Large intestine (tissue), 12 donors: Measurements from ENCODE around the gene ZNF697. TPM values are rescaled to one million over a fixed set of nuclear protein-coding genes. Genes with fewer than 3 reads are reported as not detected.
A peak's percentile ranks its signal among the peaks of the same experiment; 100 is the strongest.
"Not testable (repeated sequence)": the region's sequence is repeated elsewhere in the genome, so short reads cannot be mapped to it uniquely, and the experiment has no call there.

Experiments used
- DNase-seq, 2 donors: peaks; one replicate each; pipeline versions ENCODE4 v3.0.0 to v3.0.0-alpha.2; 2013
- H3K27ac ChIP-seq: one replicate; pipeline ENCODE4 v1.5.1; 2013; ENCODE audit warnings: low read length
- H3K27me3 ChIP-seq: 2 replicates; pipeline ENCODE4 v1.6.1; 2013; ENCODE audit warnings: low read length; ENCODE audit not compliant: control insufficient read depth, insufficient read depth
- H3K36me3 ChIP-seq: 2 replicates; pipeline ENCODE4 v1.6.1; 2013; ENCODE audit warnings: low read length; ENCODE audit not compliant: control insufficient read depth, insufficient read depth
- H3K4me1 ChIP-seq: one replicate; pipeline ENCODE4 v1.6.1; 2013; ENCODE audit warnings: low read length; ENCODE audit not compliant: control insufficient read depth, insufficient read depth
- H3K4me3 ChIP-seq: one replicate; pipeline ENCODE4 v1.5.1; 2013; ENCODE audit warnings: low read length
- H3K9me3 ChIP-seq: one replicate; pipeline ENCODE4 v1.6.1; 2013; ENCODE audit warnings: mild to moderate bottlenecking, low read depth, low read length, moderate library complexity; ENCODE audit not compliant: control insufficient read depth
- WGBS: methylation state at CpG from one replicate; pipeline ENCODE4 v1.1.5; 2013; ENCODE audit warnings: low lambda C conversion rate; ENCODE audit not compliant: insufficient coverage; 5-methylcytosine and 5-hydroxymethylcytosine counted together
- long read RNA-seq, 11 donors: transcript quantifications; one replicate each; lab custom pipeline, GENCODE V29; 2026
- polyA plus RNA-seq: library from polyadenylated mRNA; unstranded; fragments of 120-200 nt; gene quantifications from one replicate; pipeline ENCODE4 v1.2.1, GENCODE V29; 2013

ZNF697 gene
- 9.0 TPM for polyA plus RNA-seq
- long read RNA-seq, donor 1 = 0 reads
- long read RNA-seq, donor 2 = 0 reads
- long read RNA-seq, donor 3 = 0 reads
- long read RNA-seq, donor 4 = 0 reads
- long read RNA-seq, donor 5 = 0 reads
- long read RNA-seq, donor 6 = 0 reads
- long read RNA-seq, donor 7 = 0 reads
- long read RNA-seq, donor 8 = 0 reads
- long read RNA-seq, donor 9 = 0 reads
- long read RNA-seq, donor 10 = 0 reads
- long read RNA-seq, donor 11 = 0 reads

DNA sequence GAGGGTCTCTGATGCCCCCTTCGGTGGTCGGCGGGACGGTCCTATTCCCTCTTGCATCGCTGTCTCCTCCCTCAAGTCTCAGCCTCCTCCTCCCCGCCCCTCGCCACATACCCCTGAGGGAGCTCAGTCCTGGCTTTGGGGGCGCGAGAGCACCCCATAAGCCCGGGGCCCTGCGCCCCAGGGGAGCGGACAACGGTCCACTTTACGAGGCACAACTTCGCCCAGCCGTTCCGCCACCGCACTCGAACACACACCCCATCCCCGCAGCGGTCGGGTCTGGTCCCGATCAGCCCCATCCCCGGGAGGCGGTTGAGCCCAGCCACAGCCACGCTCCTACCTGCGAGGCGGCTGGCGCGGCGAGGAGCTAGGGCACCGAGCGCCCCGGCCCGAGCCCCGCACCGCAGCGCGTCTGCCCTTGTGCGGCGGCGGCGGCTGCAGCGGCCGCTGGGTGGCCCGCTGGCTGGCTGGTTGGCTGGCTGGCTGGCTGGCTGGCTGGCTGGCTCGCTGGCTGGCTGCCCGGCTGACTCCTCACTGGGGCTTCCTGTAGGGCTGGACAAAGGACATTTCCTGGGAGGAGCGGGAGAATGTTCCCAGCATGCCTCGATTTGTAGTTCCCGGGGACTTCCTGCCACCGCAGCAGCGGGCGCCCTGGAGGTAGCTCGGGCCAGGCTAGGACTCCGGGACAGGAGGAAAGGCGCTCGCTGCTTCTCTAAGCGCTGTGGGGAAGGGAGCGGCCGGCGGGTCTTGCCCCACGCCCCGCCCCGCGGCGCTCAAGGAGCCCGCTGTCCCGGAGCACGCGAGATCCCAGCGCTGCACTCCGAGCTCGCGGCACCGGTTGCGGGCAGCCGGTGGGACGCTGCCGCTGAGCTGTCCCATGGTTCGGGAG, at the start of gene ZNF697:
ZNF697 (minus strand) TSS at position 533 of the 886 bp plus-strand sequence. CDS start 22,166 bp downstream, outside the sequence.
- WGBS = no CpG with 5 or more reads among the region's 81 CpGs

DNA sequence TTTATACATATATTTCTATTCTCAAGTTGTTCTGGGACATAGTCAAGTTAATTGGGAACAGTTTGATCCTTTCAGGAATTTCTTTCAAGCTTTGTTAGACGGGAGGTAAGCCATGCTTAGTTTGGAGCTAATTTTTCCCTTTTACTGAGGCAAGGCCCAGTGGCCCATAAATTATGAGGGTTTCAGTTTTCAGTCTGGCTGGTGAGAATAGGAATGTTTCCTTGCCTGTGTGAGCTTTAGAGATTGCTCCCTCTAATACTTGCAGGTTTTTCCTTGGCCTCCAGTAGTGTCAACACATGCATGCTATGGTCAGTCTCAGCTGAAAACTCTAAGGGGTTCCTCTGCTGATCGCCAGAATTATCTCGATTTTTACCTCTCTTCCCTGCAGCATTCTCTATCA, 49.5 kb upstream of the ZNF697 start:
- Histone ChIP-seq H3K4me1 (peaks cover 2% of the 10 kb centered on the region), H3K4me3 (no peak overlapping the region), H3K36me3 (no peaks in the 10 kb centered on the region), H3K9me3 (peaks cover 8% of the 10 kb centered on the region), H3K27ac (no peak overlapping the region), H3K27me3 (no peaks in the 10 kb centered on the region)
- DNase-seq = no peak
- WGBS = 100% methylated on average over 1 of the region's 3 CpGs

More for the DNA sequence above, at the start of gene ZNF697:
- peak; percentile 90 to 96 for DNase-seq
- Histone ChIP-seq H3K4me1 (peaks cover 13% of the 10 kb centered on the region), H3K27ac (peak within 1 kb of the TSS; percentile 71), H3K36me3 (no peaks in the 10 kb centered on the region), H3K9me3 (no peaks in the 10 kb centered on the region), H3K27me3 (no peaks in the 10 kb centered on the region), H3K4me3 (peak within 1 kb of the TSS; percentile 87)

DNA sequence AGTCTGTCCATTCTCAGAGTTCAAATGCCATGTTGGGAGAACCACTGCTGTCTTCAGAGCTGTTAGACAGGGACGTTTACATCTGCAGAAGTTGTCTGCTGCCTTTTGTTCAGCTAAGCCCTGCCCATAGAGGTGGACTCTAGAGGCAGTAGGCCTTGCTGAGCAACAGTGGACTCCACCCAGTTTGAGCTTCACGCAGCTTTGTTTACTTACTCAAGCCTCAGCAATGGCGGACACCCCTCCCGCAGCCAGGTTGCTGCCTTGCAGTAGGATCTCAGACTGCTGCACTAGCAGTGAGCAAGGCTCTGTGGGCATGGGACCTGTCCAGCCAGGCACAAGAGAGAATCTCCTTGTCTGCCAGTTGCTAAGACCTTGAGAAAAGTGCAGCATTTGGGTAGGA, 48.8 kb upstream of the ZNF697 start:
- H3K9me3 ChIP-seq, H3K27me3 ChIP-seq, H3K4me1 ChIP-seq, H3K4me3 ChIP-seq, H3K27ac ChIP-seq, H3K36me3 ChIP-seq: not testable (repeated sequence)
- no CpG with 5 or more reads among the region's 4 CpGs for WGBS
- peak in 1 of 2 donors; percentile 12 for DNase-seq

DNA sequence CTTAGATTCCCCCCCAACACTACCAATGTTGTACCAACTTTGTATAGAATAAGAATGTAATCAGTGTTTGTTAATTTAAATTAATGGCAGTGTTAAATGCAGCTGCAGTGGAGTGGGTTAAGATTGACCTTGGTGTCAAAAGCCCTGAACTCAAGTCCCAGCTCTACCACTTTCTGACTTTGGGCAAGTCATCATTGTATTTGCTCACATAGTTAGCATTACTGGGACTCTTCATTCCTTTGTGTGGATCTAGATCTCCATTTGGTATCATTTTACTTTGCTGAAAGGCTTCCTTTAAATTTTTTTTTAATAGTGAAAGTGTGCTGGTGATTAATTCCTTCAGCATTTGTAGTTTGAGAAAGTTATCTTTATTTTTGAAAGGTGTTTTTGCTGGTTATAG, 41.4 kb upstream of the ZNF697 start:
- H3K9me3 ChIP-seq = no peaks in the 10 kb centered on the region
- no peaks in the 10 kb centered on the region for H3K36me3 ChIP-seq
- no peak overlapping the region for H3K4me3 ChIP-seq
- H3K4me1 ChIP-seq = no peaks in the 10 kb centered on the region
- no peak overlapping the region for H3K27ac ChIP-seq
- no peak for DNase-seq
- no peaks in the 10 kb centered on the region for H3K27me3 ChIP-seq

DNA sequence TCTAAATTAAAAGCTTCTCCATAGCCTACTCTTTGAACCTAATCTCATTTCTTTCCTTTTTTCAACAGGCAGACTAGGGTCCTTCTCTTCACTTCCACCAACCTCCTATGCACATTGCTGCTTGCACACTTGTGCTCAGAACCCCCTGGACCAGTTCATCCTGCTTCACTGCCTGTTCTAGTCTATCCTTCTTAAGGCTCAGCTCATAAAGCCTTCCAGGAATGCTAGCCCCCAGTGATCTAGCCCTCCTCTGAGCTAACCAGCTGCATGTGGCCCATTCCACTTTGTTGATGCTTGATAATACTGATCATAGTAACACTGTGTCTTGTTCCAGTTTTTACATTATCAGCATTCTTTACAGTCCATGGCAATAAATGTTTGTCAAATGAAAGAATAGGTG, 40.7 kb upstream of the ZNF697 start:
- no peaks in the 10 kb centered on the region for H3K9me3 ChIP-seq
- H3K4me3 ChIP-seq = no peak overlapping the region
- H3K4me1 ChIP-seq = no peaks in the 10 kb centered on the region
- no peaks in the 10 kb centered on the region for H3K36me3 ChIP-seq
- no peak overlapping the region for H3K27ac ChIP-seq
- no peaks in the 10 kb centered on the region for H3K27me3 ChIP-seq
- no peak for DNase-seq

DNA sequence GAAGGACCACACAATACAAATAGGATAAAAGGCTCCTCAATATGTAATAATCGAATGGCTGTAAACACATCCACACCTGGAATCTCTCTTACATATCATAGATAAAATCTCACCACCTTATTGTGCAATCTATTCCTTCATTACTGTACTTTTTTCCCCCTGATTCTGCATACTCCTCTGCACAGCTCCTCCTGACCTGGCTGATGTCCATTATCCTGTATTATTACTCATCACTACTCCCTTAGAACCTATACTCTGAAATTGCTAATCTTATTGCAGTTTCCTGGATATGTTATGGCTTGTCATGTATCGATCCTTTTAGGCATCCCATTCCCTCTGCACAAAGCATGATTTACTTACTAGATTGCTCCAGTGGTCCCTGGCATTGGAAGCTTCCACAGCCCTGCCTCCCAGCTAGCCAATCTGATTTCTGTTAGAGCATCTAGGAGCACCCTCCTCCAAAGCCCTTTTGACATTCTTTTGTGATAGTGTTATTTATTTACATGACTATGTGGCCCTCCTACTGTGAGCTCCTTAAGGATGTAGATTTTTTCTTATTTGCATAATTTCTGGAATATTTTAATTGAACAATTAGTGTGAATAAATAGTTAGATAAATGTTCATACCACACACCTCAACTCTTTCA, 39.5 kb upstream of the ZNF697 start:
- Histone ChIP-seq H3K4me3 (no peak overlapping the region), H3K27me3 (no peaks in the 10 kb centered on the region), H3K9me3 (no peaks in the 10 kb centered on the region), H3K36me3 (no peaks in the 10 kb centered on the region), H3K4me1 (no peaks in the 10 kb centered on the region), H3K27ac (no peak overlapping the region)
- no peak for DNase-seq
- 89% methylated on average over 1 of the region's 2 CpGs for WGBS

DNA sequence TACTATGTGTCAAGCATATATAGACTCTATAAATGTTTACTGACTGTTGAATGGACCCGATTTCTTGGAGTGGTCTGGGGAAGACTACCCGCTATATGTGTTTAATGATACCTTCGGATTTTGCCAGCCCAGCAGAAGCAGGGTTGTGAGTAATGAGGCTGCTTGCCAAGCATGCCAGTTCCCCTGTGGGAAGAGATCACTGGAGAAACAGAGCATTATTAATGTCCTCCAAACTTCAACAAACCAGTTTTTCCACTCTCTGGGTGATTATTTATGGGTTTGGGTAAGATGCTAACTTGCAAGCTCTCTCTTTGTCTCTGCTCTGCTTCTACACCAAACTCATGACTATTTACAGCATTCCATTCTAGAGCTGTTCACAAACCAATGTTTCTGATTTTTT, 38.6 kb upstream of the ZNF697 start:
- no CpG with 5 or more reads among the region's 3 CpGs for WGBS
- Histone ChIP-seq H3K27me3 (no peaks in the 10 kb centered on the region), H3K4me1 (no peaks in the 10 kb centered on the region), H3K36me3 (no peaks in the 10 kb centered on the region), H3K9me3 (no peaks in the 10 kb centered on the region), H3K27ac (no peak overlapping the region), H3K4me3 (no peak overlapping the region)
- DNase-seq = no peak

DNA sequence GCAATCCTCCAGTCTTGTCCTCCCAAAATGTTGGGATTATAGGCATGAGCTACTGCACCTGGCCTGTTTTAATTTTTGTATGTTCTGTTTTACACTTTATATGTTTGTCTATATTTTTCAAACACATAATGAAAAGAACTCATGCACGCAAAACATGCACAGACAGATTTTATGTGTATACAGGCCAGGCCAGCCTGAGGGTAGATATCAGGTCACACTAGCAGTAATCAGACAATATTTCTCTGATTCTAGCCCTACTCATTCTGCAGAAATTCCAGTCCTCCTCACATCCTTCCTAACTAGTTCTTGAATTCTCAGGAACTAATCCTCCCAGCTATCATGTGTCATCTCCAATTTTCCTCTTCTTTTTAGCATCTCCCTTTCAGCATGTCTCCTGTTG, 35.8 kb upstream of the ZNF697 start:
- H3K27me3 ChIP-seq = no peaks in the 10 kb centered on the region
- 83% methylated on average over 1 of the region's 1 CpG for WGBS
- no peaks in the 10 kb centered on the region for H3K4me1 ChIP-seq
- H3K4me3 ChIP-seq = no peak overlapping the region
- H3K36me3 ChIP-seq = no peaks in the 10 kb centered on the region
- no peak overlapping the region for H3K27ac ChIP-seq
- H3K9me3 ChIP-seq = no peaks in the 10 kb centered on the region
- DNase-seq = no peak

DNA sequence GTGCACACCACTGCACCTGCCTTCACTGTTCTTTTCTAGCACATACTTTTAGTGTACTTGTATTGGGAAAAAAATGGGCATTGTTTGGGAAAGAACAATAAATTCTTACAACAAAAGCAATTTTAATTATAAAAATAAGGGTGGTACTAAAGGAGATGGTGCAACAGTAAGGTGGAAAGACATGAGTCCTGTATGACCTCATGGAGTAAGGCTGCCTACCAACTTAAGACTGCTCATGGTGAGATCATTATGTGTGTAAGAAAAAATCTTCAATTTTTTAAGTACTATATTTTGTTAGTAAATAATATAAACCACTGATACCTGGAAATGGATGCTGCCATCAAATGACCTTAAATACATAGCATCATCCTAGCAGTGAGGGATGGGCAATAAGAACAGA, 34.1 kb upstream of the ZNF697 start:
- Histone ChIP-seq H3K27me3 (no peaks in the 10 kb centered on the region), H3K36me3 (no peaks in the 10 kb centered on the region), H3K27ac (no peak overlapping the region), H3K4me1 (no peaks in the 10 kb centered on the region), H3K4me3 (no peak overlapping the region), H3K9me3 (no peaks in the 10 kb centered on the region)
- no peak for DNase-seq

DNA sequence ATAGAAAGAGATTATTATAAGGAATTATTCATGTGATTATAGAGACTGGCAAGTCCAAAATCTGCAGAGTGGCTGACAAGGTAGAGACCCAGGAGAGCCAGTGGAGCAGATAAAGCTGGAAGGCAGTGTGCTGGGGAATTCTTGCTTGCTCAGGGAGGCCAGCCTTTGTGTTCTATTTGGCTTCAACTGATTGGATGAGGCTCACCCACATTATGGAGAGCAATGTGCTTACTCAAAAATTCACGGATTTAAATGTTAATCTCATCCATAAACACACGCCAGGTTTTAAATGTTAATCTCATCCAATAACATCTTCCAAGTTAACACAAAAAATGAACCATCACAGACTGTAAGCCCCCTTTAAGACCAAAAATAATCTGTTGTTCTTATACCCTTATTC, 33.5 kb upstream of the ZNF697 start:
- Histone ChIP-seq H3K4me1 (no peaks in the 10 kb centered on the region), H3K9me3 (no peaks in the 10 kb centered on the region), H3K27me3 (no peaks in the 10 kb centered on the region), H3K27ac (no peak overlapping the region), H3K36me3 (no peaks in the 10 kb centered on the region), H3K4me3 (no peak overlapping the region)
- no peak for DNase-seq
- no CpG with 5 or more reads among the region's 2 CpGs for WGBS
